H1 (cell line): ENCODE results near the gene IGSF5. TPM values are rescaled to one million over a fixed set of nuclear protein-coding genes. Genes with fewer than 3 reads are reported as not detected.

Experiments used
- BRCA1 ChIP-seq: IDR thresholded peaks from 2 replicates; pipeline ENCODE4 v1.6.1; 2012; ENCODE audit warnings: low read depth, low read length, improper control_type of control experiment
- CBX8 ChIP-seq: fragments of 300-800, 300-1000 bp; sonication (generic); IDR thresholded peaks from 2 replicates; pipeline ENCODE4 v1.7.1; 2016; ENCODE audit warnings: low read depth, low read length, borderline replicate concordance
- KDM4A ChIP-seq: IDR thresholded peaks from one replicate; pipeline ENCODE4 v1.7.1; 2012; ENCODE audit warnings: low read depth, mild to moderate bottlenecking, moderate library complexity, low read length, inconsistent platforms; ENCODE audit not compliant: severe bottlenecking
- KDM5A ChIP-seq: fragments of 200-600 bp; IDR thresholded peaks from 2 replicates; pipeline ENCODE4 v1.7.1; 2012; ENCODE audit warnings: mild to moderate bottlenecking, low read length, inconsistent platforms, mixed read lengths
- POLR2AphosphoS5 ChIP-seq: IDR thresholded peaks from 2 replicates; pipeline ENCODE4 v1.6.1; 2011; ENCODE audit warnings: low read depth, low read length
- TAF7 ChIP-seq: optimal IDR thresholded peaks from 2 replicates; pipeline ENCODE3; 2011; ENCODE audit warnings: low read depth, mild to moderate bottlenecking, inconsistent platforms, low read length, moderate library complexity, borderline replicate concordance
- polyA plus RNA-seq, 7 experiments: library from polyadenylated mRNA; depleted of rRNA in 3 of 7; stranded (reverse) in 5 of 7; unstranded in 2 of 7; fragments of >200 nt in 5 of 7; fragments of 200-250 nt in 2 of 7; gene quantifications; 1 replicate in 5 of 7; 2 replicates in 1 of 7; 4 replicates in 1 of 7; pipeline versions ENCODE4 v1.2.1 to v1.2.3, GENCODE V29; 2011 to 2013; ENCODE audit warnings: missing spikeins in 2 of 7, mixed read lengths in 2 of 7
- total RNA-seq: library from RNA; stranded (reverse); fragmentation: NEBNext Ultra II Directional; extraction: Animal tissue kit (Norgen Biotek cat#: 25700); gene quantifications from 2 replicates; pipeline ENCODE4 v1.2.1, GENCODE V29; 2021

Gene IGSF5
- total and polyA plus RNA-seq, 2 of the 8 experiments (the other 6 are each of a cell fraction or from before 2014, with no cell fraction given): 4.4 to 5.4 TPM

DNA sequence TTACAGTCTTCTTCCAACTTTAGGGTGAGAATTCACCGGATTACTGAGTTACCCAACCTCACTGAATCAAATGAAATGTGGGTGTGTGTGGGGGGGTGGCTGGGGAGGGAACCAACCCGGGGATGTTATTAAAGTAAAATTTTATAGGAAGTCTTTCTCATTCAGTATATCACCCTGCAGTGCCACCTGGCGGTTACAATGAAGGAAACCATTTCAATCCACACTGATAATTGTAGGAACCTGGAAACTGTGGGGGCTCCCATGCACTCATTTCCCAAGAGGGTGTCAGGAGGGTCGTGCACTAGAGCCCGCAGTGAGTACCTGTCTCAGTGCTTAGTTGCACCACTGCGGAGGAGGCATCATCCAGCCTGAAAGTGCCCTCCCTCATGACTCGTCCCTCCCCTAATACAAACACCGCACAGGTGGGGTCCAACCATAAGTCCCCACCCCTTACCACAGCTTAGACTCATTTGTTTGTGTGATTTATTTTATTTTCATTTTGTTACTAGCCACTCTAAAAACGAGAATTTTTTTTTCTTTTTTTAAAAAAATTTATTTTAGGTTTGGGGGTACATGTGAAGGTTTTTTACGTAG is 29.1 kb upstream of the IGSF5 start (continued):
- TF ChIP-seq KDM5A (no peak), BRCA1 (no peak), KDM4A (no peak), CBX8 (no peak), TAF7 (no peak), POLR2AphosphoS5 (no peak)
